ENCODE measurements around the gene OSBPL6.
"Not testable (repeated sequence)": the region's sequence is repeated elsewhere in the genome, so short reads cannot be mapped to it uniquely, and the experiment has no call there.

OSBPL6 gene

GRCh38 chr2:178198441-178198840, 4.1 kb downstream of the OSBPL6 start:
- not testable (repeated sequence) for DNase-seq (ENCODE audit: low spot score)

DNA sequence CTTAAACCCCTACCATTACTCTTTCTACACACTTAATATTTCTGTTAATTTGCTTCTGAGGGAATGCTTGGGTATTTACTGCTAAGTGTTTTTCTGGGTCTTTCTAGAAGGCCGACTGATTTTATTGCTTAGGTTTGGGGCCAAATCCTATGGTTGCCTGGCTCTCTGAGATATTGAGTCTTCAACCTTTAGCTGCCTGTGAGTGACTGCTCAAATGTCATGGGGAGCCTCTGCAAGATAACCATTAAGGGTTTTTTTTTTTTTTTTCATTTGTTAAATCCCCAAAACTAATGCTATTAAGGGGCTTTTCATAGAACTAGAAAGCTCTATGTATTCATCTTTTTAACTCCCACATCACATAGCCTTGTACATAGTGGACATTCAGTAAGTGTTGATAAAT, 5.0 kb downstream of the OSBPL6 start:
- DNase-seq (ENCODE audit: low spot score) = no peak

- no peak for DNase-seq (ENCODE audit: low spot score)
Observed at GRCh38 chr2:178200331-178200730, 6.0 kb downstream of the OSBPL6 start.

DNA sequence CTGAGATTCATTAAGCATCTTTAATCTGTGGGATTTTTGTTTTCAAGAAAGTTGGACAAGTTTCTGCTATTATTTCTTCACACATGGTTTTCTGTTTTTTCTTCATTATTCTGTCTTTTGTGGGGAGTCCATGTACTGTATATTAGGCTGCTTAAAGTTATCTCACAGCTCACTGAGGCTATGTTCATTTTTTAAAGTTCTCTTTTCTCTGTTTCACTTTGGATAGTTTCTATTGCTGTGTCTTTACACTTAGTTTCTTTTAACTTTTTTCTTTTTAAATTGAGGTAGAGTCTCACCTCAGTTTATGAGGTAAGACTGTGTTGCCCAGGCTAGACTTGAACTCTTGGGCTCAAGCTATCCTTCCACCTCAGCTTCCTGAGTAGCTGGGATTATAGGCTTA, 8.6 kb downstream of the OSBPL6 start:
- no peak for DNase-seq (ENCODE audit: low spot score)

GRCh38 chr2:178204977-178205376, 10.7 kb downstream of the OSBPL6 start:
- no peak for DNase-seq (ENCODE audit: low spot score)

DNA sequence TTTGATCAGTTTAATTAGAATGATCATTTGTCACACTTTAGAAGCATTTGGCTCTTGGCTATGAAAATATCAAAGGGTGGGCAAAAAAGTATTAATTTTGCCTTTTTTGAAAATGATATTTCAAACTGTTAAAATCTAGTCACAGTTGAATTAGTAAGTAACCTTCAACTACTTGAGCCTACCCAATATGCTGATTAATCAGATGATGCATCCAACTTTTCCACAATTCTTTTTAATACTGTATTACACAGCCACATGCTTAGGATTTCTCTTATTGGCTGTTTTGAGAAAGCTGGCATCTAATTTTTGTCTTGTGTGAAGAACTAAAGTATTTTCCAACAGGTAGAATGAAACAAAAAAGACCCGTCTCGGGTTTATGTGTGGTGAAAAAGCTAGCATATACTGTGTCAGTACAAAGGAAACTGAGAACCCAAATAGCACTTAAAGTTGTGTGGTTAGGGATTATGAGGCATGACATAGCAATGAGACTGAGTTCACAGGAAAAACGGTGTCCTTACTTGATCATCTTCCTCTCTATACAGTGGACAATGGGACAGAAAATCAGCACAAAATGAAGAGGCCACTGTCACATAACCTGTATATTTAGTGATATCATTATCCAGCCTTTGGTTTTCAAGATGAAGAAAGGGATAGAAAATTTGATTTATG, 11.7 kb downstream of the OSBPL6 start:
- peak; percentile 69 for DNase-seq (ENCODE audit: low spot score)

- DNase-seq (ENCODE audit: low spot score) = no peak
Observed at GRCh38 chr2:178208336-178208735, 14.0 kb downstream of the OSBPL6 start.

- DNase-seq (ENCODE audit: low spot score) = no peak
Observed at GRCh38 chr2:178208817-178209216, 14.5 kb downstream of the OSBPL6 start.

DNA sequence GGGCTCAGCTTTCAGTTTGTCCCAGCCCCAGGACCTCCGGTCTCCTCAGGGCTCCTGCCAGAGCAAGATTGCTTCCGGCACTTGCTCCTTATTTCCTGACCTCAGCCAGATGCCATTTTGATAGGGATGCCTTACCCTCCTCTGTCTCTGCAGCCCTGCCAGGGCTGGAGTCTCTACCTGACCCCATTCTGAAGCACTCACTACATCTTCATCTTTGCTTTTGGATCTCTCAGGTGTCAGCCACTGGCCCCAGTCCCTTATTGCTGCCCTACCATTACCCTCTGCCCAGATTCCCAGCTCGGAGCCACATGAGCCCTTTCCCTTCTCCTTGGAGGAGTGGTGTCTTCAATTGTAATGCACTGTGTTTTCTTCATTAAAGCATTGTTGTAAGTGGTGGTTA, 17.1 kb downstream of the OSBPL6 start:
- no peak for DNase-seq (ENCODE audit: low spot score)

DNA sequence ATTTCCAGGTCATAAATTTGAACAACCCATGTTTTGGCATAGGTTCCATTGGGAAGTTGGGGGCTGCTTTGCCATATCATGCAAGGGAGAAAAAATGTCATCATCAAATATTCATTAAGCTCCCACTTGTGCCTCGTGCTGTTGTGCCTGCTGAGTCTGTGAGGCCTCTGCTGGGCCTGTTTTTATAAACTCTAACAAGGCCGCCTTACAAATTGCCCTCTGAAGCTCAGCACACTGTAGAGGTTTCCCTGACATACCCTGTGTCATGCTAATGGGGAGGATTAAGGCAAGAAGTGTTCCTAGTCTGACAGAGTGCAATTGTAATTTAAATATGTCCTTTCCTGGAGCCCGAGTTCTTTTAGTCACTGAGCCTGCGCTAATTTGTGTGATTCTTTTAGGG, 17.6 kb downstream of the OSBPL6 start:
- no peak for DNase-seq (ENCODE audit: low spot score)

DNA sequence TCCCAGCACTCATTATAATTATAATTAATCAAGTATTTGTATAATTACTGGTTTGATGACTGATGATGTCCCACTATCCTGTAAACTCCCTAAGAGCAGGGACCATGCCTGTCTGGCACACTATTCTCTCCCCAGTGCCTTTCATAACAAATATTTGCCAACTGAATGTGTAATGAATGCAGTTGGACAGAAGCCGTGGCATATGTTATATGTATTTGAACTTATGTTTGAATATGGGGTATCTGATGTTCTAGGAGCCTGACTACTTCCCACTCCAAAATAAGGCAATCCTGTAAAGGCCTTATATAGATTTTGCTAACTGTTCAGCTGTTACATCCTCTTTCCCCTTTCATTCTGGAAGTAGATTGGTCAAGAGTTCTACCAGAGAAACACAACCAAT, 19.7 kb downstream of the OSBPL6 start:
- no peak for DNase-seq (ENCODE audit: low spot score)

- DNase-seq (ENCODE audit: low spot score) = no peak
Observed at GRCh38 chr2:178219247-178219646, 24.9 kb downstream of the OSBPL6 start.

DNA sequence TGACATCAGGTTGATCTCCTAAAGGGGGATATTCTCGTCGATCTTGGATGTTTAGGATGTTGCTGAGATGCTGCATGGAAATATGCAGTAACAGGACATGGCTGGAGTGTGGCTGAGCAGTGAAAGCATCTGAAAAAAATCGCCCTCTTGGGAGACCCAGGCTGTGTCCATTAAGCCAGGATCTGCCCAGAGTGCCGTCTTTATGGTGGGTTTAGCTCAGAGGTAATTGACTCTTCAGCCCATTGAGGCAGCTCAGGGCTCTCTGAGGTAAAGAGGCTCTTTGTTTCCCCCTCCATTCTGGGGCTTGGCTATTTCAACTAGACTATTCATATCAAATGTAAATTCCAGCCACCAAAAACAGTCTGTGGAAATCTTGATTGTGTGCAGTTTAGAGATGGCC, 26.5 kb downstream of the OSBPL6 start:
- DNase-seq (ENCODE audit: low spot score) = no peak

DNA sequence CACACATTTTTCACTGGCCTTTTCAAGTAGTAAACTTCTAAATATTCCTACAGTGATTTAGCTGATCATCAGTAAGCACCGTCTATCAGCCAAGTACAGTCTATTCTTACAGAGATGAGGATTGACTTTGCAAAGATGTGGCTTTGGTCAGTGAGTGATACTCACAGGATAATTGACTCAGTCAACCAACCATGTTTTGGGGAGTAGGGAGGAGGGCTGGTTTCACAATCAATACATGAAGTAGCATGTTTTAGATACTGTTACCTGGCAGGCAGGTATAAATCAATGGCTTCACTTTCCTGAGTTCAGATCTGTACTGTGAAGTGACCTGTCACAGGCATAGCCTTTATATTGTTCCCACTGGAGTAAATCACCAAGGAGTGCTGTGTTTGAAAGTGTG, 27.2 kb downstream of the OSBPL6 start:
- no peak for DNase-seq (ENCODE audit: low spot score)

DNA sequence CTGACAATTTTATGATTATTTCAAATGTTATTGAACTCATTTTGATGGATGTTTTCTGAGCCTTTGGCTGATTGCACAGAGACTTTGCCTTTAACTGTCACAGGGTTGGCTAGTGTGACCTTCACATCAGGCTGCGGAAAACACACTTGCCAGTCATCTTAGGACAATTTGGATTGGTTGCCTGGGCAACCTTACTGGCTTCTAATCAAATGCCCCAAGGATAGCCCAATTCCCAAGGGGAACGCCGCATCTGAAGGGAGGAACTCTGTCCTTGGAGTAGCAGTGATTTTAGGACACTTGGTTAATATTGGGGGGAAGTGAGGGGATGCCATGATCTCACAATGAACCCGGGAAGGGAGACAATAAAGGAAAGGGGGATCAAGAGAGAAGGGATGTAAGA, 29.5 kb downstream of the OSBPL6 start:
- no peak for DNase-seq (ENCODE audit: low spot score)

- DNase-seq (ENCODE audit: low spot score) = peak; percentile 4
Observed at GRCh38 chr2:178225006-178225805, 30.9 kb downstream of the OSBPL6 start.

DNA sequence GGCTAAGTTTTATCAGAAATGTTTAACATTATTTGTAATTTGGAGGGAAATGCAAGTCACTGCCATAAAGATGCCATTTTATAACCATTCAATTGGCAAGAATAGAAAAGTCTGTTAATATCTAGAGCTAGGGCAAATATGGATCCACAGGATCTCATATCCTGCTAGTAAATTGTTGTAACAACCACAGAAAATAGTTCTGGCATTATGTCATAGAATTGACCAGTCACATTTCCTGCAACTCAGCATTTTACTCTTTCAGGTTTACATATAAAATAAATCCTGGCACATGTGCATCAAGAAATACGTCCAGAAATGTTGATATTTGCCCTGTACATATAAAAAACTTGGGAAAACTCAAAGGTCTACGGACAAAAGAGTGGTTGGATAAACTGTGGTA, 32.9 kb downstream of the OSBPL6 start:
- DNase-seq (ENCODE audit: low spot score) = peak; percentile 64

DNA sequence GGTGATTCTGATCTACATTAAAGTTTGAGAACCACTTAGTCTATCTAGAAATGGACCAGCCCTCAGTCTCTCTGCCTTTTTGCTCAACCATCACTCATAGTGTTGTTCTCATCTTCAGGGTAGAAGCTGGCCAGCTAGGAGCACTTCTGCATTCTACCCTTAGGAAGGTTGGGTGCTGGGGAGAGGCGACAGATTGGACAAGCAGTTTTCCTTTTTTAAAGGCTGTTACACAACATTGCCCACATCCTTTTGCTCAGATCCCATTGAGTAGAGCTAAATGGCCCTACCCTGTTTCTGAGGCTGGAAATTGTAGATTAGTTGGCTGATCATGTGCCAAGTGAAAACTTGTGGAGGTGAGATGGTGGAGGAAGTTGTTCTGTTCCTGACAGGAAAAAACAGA, 35.6 kb downstream of the OSBPL6 start:
- no peak for DNase-seq (ENCODE audit: low spot score)

- DNase-seq (ENCODE audit: low spot score) = no peak
Observed at GRCh38 chr2:178230396-178230795, 36.1 kb downstream of the OSBPL6 start.

- DNase-seq (ENCODE audit: low spot score) = peak; percentile 36
Observed at GRCh38 chr2:178233428-178233827, 39.1 kb downstream of the OSBPL6 start.

DNA sequence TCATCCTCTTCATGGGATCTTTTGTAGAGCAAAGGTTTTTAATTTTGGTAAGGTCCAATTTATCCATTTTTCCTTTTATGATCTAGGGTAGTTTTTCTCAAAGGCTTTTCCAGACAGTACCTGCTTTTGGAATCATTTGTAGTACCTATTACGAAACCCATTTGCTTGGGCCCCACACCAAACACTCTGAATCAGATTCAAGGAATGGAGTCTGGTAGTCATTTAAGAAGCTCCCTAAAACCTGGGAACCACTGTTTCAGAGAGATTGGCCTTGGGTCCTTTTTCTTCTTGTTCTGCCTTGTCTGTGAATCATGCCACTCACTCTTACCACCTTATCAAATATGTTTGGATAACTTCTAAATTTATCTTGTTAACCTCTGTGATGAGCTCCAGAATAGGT, 40.3 kb downstream of the OSBPL6 start:
- DNase-seq (ENCODE audit: low spot score) = no peak

GRCh38 chr2:178237488-178238153, 43.3 kb downstream of the OSBPL6 start:
- no peak for DNase-seq (ENCODE audit: low spot score)

GRCh38 chr2:178238154-178238521, 43.8 kb downstream of the OSBPL6 start:
- DNase-seq (ENCODE audit: low spot score) = no peak
